NOMO-1 (cell line): ENCODE measurements around the gene ZNF446.
"Not testable (repeated sequence)": the region's sequence is repeated elsewhere in the genome, so short reads cannot be mapped to it uniquely, and the experiment has no call there.

Source experiments
- DNase-seq, 2 experiments: peaks; one replicate each; lab custom pipeline; 2025; ENCODE audit not compliant: unreplicated experiment in 2 of 2; lab: John Stamatoyannopoulos, UW

The ZNF446 gene

DNA sequence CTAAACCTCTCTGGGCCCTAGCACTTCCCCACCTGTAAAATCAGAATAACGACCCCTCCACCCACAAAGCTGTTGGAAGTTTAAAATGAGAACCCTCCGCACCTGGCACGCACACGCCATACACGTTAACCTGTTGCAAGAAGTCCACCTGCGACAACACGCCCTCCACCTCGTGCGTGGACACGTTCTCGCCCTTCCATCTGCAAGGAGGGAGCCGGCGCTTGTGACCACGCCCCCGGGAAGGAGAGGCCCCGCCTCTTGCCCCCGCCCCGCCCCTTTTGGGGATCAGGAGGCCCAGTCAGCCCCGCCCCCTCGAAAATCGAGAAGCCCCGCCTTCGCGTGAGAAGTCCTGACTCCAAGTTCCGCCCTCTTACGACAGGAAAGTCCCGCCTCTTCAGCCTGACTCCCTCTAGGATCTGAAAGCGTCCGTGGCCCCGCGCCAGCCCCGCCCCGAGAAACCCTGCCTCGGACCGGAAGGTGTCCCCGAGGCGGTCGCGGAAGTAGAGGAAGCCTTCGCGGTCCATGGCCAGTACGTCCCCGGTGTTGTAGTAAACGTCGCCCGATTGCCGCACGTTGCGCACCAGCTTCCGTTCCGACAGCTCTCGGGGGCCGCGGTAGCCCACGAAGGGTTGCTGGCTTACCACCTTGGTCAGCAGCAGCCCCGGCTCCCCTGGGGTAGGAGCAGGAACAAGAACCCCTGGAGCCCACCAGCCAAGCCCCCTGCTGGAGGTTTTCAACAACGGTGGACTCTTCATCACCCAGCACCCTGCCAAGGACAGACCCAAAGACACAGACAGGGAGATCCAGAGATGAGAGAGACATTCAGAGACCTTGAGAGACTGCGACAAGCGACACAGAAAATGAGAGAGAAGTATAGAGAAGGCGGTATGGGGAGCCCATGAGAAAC, 23.1 kb downstream of the ZNF446 start:
- DNase-seq = peak; percentile 93 to 96

DNA sequence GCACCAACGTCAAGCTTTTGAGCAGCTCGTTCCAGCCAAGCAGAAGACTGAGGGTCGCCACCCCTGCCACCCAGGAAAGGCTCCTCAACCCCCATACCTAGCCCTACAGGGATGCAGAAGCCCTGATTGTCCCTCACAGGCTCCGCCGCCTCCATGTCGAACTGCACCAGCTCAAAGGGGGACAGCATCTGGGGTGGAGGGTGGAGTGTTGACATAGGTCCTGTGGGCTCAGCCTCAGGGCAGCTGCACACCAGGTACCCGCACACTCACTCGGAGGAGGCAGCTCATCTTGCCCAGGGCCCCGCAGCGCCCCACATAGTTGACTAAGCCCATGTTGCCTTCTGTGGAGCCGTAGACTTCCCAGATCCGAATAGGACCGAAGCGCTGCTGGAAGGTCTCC, 24.1 kb downstream of the ZNF446 start:
- DNase-seq = no peak

DNA sequence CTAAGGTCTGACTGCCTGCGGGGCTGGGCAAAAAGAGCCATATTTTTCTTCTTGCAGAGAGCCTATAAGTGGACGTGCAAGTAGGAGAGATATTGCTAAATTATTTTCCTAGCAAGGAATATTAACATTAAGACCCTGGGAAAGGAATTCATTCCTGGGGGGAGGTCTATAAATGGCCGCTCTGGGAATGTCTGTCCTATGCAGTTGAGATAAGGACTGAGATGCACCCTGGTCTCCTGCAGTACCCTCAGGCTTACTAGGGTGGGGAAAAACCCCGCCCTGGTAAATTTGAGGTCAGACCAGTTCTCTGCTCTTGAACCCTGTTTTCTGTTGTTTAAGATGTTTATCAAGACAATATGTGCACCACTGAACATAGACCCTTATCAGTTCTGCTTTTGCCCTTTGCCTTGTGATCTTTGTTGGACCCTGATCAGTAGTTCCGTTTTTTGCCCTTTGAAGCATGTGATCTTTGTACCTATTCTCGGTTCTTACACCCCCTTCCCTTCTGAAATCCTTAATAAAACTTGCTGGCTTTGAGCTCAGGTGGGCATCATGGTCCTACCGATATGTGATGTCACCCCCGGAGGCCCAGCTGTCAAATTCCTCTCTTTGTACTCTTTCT, 31.6 kb downstream of the ZNF446 start:
- not testable (repeated sequence) for DNase-seq

DNA sequence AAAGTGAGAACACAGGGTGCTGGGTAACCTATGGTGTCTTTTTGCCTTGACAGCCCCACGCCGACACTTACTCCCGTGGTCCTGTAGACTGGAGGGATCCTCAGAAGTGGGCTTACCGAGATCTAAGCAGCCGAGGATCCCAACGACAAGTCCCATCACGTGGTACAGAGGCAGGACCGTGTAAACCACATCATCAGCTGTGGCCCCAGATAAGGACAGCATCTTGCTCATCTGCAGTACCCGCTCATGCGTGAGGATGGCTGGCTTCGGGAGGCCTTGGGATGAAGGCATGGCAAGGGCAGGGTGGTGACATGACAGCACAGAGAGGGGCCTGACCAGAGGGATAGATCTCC, 33.6 kb downstream of the ZNF446 start:
- DNase-seq = no peak

DNA sequence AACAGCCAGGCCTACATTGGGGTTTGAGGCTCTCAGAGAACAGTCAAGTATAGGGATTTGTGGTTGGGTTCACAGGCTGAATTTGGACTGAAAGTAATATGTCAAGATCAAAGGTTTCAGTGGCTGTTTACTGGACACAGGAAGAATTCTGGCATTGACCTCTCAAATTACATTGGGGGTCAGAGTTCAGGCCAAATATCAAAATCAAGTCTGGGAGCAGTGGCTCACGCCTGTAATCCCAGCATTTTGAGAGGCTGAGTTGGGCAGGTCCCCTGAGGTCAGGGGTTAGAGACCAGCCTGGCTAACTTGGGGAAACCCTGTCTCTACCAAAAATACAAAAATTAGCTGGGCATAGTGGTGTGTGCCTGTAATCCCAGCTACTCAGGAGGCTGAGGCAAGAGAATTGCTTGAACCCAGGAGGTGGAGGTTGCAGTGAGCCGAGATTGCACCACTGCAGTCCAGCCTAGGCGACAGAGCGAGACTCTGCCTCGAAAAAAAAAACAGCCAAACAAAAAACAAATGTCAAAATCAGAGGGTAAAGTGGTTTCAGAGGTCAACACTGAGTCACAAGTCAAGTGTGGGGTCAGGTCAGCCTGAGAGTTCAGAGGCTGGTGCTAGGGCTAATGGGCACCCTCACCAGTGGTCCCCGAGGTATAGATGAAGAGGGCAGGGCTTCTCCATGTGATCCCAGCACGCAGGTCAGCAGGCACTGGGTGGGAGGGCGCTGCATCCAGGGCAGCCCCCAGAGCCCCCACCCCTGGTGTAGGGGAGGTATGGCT, 34.1 kb downstream of the ZNF446 start:
- no peak for DNase-seq

DNA sequence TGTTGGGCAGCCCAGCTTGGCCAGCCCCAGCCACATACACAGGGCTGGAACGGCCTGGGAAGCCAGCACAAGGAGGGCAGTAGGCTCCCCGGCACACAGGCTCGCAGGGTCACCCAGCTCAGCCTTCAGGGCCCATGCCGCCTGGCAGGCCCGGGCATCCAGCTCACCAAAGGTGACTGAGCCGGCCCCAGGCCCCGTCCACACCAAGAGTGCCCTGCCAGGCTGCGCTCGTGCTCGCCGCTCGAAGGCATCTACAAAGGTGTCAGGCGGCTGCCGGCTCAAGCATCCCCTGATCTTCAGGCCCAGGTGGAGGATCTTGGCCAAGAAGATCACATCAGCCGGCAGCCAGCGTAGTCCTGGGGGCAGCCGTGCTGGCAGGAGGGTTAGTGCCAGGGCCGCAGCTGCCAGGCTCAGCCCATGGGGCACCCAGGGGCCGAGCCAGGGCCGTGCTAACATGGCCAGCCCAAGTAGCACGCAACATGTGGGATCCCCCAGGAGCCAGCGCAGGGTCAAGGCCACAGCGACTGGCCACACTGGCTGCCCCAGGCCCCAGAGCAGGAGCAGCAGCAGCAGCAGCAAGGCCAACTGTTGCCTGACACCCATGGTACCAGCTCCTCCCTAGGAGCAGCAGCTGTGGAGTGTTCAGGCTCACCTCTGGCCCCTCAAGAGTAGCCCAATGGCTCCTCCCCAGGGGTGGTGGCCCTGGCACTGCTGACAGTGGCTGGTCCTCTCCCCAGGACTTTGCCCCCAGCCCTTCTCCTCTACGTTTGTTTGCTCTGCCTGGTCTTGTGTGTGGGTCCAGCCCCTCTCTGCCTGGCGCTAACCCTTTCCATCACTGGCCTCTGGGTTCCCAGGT, 35.4 kb downstream of the ZNF446 start, which contains the start of gene SLC27A5:
Gene SLC27A5 (minus strand): TSS at position 640 of the 856 bp plus-strand sequence. CDS start 37 bp downstream, at position 603.
- DNase-seq = no peak

DNA sequence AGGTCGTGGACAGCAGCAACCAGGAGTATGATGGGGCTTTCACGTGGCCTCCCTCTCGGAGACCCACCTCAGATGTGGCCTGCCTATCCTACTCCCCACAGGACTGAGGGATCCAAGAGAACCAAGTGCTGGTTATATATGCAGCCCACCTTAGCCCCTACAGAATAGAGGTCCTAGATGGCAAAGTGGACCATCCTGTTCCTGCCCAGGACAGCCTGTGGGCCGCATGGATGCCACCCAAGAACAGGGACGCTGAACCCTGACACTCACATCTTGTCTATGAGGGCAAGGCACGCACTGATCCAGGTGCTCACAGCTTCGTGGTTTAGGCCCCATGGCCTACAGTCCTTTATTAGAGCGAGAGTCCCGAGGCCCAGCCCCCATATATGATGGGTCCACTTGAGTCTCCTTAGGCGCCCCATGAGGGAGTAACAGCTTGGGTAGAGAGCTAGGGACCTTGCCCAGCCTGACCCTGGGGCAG, 37.1 kb downstream of the ZNF446 start:
- DNase-seq = no peak

DNA sequence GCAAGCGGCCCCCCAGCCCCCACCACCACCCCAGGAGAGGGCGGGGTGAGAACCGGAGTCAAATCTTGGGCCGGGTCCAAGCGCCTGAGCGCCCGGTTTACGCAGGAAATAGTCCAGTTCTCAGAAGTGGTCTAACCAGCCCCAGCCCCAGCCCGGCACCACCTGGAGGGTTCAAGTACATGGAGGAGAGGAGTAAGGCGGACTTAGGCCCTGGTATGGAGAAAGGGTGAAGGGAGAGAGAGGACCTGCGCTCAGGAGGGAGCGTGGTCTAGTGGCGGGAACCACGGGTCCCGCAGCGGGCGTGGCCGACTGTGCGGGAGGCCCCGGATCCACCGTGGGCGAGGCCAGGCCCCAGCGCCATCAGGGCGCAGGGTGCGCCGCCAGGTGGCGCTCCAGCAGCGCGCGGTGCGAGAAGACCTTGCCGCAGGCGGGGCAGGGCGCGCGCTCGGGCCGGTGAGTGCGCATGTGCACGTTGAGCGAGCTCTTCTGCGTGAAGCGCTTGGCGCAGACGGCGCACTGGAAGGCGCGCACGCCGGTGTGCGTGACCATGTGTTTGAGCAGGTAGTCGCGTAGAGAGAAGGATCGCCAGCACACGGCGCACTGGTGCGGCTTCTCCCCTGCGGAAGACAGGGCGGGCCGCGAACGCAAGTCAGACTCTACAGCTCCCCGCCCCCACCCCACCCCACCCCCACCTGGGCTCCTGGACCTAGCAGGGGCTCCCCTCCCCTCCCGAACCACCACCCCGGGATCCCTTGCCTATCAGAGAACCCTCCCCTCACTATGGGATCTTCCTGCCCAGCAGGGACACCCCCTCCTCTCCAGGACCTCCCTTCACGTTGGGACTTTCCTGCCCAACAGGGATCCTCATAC, 37.8 kb downstream of the ZNF446 start:
- peak; percentile 89 to 92 for DNase-seq

DNA sequence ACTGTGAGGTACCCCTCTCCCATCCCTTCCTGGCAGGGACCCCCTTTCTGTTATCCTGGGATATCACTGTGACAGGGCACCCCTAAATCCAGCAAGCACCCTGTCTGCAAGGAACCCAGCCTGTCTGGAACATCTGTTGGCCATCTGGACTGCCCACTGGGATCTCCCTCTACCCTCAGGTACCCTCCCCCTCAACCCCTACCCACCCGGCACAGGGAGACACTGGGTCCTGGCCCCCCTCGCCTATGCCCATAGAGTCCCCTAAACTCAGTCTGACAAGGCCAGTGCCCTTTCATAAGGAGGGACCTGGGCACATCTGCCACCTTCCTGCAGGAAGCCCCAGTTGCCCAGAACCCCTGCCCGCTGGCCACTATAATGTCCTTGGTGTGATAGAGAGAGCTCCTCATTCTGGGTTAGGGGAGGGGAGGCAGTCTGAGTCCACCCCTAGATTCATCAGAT, 38.4 kb downstream of the ZNF446 start:
- DNase-seq = no peak

DNA sequence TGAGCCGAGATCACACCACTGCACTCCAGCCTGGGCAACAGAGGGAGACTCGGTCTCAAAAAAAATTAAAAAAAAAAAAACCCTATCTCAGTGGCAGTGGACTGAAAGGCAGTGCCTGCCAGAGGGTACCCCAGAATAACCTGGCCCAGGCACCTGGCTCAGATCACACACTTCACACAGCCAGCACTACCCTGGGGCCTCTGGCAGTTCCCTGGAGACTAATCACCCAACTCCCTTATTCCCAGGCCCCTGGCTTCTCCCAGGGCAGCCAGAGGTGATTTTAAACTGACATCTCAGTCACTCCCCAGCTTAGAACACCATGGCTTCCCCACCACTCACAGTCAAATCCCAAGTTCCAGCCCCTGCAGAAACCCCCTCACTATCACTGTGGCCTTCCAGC, 39.1 kb downstream of the ZNF446 start:
- no peak for DNase-seq

DNA sequence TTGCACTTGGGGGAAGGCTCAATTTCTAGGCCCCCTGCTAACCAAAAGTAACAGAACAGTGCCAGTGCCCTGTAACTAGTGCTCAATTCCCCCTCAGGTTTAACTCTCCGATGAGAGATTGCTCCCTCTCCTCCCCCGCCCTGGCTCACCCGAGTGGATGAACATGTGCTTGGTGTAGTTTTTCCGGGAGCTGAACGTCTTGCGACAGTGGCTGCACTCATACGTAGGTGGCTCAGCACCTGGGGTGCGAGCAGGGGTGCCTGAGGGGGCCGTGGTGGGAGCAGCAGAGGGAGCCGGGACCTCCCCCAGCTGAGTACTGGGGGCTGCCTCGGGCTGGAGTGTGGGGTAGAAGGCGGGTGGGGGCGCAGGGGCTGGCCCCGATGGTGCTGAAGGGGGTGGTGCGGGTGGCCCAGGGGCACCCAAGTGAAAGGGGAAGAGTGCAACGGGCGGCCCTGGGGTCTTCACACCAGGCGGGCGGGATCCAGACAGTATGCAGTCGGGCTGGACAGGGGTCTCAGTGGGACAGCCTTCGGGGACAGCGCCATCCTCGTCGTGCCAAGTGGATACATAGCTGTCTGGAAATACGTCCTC, 40.2 kb downstream of the ZNF446 start:
- DNase-seq = no peak

DNA sequence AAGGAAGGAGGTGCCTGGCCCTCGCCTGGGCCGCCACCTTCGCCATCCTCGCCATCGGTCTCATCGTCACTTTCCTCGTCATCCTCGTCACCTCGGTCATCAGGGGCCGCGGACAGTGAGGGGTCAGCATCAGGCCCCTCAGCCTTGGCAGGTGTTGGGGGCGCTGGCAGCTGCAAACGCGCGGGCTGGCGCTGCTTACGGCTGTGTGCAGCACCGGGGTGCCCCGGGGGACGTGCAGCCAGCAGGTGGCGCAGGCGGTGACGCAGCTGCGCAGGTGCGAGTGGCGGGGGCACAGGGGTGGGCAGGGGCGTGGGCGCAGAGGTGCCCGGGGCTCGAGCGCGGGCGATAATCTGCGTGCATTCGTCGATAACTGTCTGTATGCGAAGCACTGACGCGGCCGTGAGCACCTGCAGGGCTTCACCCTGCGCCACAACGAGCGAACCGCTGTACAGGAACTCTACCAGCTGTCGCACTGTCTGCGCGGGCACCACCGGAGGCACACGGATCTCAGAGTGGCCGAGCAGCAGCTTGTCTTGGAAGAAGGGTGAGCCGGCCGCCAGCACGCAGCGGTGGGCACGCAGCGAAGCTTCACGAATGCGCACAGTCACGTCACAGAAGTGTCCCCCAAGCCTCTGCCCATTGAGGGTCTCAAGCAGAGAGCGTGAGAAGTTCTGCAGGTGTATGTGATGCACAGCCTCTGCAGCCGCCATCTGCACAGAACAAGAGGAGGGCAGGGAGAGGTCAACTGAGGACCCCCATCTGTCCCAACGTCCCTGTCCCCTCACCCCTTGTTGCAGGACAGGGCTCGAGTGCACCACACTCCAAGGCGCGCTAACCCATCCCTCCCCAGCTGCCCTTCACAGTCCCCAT, 41.0 kb downstream of the ZNF446 start:
- DNase-seq = no peak

DNA sequence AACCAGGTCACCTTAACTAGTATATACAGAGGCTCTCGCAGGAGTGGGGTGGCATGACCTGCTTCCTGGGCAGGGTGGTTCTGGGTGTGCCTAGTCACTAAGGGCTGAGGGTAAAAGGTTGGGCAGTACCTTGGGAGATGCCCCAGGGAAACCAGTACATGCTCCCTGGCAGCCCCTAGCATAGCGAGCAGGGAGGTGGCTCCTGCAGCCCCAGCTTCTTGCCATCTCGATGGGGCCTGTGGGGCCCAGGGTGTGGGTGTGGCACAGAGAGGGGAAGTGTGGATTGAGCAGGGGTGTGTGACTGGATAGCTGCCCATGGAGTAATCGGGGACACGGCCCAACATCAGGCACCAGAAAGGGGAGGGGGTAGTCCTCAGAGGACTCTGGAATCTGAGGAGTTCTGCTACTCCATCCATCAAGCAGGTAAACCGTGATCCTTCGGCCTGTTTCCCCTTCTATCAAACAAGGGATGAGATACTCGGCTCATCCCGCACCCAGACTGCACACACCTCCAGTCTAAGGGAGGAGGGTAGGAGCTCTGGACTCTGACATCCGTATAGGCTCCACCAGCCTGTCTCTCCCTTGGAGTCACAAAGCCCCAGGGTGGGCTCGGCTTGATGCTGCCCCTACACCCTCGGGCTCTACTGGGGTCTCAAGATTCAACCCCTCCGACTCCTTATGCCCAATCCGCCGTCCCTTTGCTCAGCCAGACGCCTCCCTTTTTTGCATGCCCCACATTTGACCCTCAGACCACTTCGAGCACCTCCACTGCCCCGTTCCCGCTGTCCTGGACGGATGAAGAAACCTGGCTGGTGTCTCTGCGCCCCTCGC, 42.3 kb downstream of the ZNF446 start:
- DNase-seq = peak; percentile 56 to 76

DNA sequence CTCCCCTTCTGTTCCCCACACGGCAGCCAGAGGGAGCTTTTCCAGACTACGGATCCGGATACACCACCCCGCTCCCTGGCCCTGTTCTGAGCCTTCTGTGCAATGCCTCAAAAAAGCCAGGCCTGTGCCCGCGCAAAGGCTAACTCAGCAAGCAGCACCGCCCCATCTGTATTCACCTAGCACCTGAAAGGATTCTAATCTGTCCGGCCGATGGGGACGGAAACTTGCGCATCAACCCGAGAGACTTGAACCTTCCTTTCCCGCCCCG, 42.9 kb downstream of the ZNF446 start:
- DNase-seq = peak; percentile 70 to 82

DNA sequence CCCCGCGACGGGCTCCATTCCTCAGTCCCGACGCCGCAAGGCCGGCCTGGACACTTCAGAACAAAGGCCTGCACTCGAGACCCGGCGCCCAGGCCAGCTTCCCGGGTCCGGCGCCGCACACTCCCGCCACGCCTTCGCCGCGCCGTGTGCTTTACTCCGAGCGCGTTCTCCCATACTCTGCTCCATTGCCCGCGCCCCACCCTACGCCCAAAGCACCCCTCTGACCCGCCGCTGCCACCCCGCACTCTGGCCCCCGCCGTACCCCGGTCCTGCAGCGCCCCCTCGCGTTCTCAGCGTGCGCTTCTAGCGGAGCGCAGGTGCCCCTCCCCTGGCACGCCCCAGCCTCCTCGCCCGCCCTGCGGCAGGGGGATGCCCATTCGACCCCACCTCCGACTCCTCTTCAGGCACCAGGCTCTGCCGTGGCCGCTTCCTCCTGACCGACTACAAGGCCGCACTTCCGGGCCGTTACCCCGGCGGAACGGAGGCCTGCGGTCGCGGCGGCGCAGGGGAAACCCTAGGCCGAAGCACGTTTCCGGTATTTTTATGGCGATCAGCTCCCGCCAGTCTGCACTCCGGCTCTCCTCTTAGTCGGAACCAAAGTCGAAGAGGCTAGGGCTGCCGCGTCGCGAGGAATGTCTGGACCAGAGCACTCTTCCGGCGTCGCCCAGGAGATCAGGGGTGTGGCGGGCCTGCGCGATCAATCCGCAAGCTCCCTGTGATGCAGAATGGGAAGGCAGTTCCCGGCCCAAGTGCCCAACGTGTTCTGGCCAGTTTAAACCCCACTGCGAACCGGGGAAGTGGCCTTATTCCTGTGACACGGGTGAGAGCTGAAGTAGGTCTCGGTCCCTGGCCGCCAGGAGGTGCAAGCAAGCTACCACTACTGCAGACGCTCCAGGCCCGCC, 43.5 kb downstream of the ZNF446 start, which contains the start of gene ZBTB45:
Gene ZBTB45 (minus strand): TSS at position 456 of the 902 bp plus-strand sequence. CDS start 2,137 bp downstream, outside the sequence.
- DNase-seq = peak; percentile 91 to 96

DNA sequence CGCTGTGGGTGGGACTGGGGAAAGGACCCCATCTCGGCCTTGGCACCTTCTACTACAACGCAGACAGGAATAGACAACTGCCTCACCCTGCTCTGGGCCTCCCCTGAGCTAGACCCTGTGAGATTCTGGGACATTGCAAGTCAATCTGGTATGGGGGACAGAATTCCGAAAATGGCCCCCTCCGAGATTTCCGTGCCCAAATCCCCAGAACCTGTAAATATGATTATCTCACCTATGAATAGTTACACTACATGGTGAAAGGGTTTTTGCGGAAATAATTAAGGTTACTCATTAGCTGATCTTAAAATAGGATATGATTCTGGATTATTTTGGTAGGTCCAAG, 44.1 kb downstream of the ZNF446 start:
- DNase-seq = no peak
